HepG2 (cell line): ENCODE data around the gene NEAT1. TPM values are rescaled to one million over a fixed set of nuclear protein-coding genes. Genes with fewer than 3 reads are reported as not detected.

Source experiments
- RBFOX2 ChIP-seq: fragments of 200-400 bp; formaldehyde crosslinking; IDR thresholded peaks from 2 replicates; pipeline ENCODE4 v1.6.1; 2017; ENCODE audit warnings: low read depth, mild to moderate bottlenecking, low read length
- THAP11 ChIP-seq: IDR thresholded peaks from 2 replicates; pipeline ENCODE4 v1.6.1; 2016; ENCODE audit warnings: missing biosample characterization, missing genetic modification reagents
- polyA plus RNA-seq, 8 experiments: library from polyadenylated mRNA; depleted of rRNA in 3 of 8; stranded (reverse) in 7 of 8; unstranded in 1 of 8; fragments of >200 nt; fragmentation: Illumina TruSeq in 4 of 8; extraction: Trizol in 4 of 8; gene quantifications; 2 replicates each; pipeline versions ENCODE4 v1.2.1 to v1.2.3, GENCODE V29; 2011 to 2016; ENCODE audit warnings: low read depth in 4 of 8, missing spikeins in 1 of 8, mixed read lengths in 1 of 8; ENCODE audit not compliant: insufficient read depth in 1 of 8
- total RNA-seq, 5 experiments: library from RNA; depleted of rRNA; stranded (reverse); fragments of >200 nt; fragmentation: Illumina TruSeq; extraction: Trizol; gene quantifications; 2 replicates each; pipeline ENCODE4 v1.2.3, GENCODE V29; 2016; ENCODE audit warnings: low read depth in 1 of 5
- TF ChIP-seq, protein P1 (sequence below): sonication (generic); formaldehyde crosslinking; IDR thresholded peaks from 2 replicates; pipeline ENCODE4 v1.9.0; 2021; ENCODE audit warnings: mild to moderate bottlenecking, missing genetic modification reagents
- TF ChIP-seq, protein P2 (sequence below): sonication (generic); formaldehyde crosslinking; conservative IDR thresholded peaks from 2 replicates; pipeline ENCODE4 v1.4.0; 2020; ENCODE audit warnings: mild to moderate bottlenecking, missing genetic modification reagents, moderate library complexity
- TF ChIP-seq, protein P3 (sequence below): IDR thresholded peaks from 2 replicates; pipeline ENCODE4 v1.6.1; 2016; ENCODE audit warnings: low read depth, control low read depth

Gene NEAT1
- total and polyA plus RNA-seq, 2 of the 13 experiments (the other 11 are each of a cell fraction or from before 2014, with no cell fraction given) = 20.5 to 41.2 TPM

DNA sequence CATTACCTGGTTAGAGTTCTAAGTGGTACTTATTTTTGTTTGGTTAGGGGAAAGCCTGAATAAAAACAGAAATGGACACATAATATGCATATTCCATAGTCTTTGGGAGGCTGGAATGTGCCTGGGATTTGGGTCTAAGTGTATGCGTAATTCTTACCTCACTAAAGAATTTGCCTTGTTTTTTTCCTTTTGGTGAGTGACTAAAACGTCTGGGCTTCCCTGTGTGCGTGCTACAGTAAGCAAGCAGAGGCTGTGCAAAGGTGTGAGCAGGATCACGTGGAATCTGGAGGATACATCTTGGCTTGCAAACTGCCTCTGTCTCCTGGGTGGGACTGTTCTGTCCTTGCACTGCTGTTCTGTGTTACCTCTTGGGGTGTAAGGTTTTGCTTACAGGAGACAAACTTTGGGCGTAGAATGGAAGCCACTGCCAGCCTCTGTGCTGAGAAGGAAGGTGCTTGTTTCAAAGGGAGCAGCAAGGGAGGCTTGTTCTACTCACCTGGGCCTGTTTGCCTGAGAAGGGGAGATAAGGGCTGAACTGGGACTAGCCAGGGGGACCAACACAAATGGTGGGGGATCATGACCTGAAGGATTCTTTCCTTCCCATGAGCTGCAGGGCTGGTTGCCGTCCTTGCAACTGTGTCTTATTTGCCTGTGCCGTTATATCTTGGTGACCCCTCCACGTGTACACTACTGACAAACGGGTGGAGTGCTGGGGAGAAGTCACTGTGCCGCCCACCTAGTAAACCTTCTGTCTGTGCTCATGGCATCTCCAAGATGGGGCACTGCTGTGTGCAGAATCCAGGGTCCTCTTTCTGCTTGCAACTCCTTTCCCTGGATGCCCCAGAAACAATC, 4.5 kb downstream of the NEAT1 start (continued):
- TF ChIP-seq, protein P1, sequence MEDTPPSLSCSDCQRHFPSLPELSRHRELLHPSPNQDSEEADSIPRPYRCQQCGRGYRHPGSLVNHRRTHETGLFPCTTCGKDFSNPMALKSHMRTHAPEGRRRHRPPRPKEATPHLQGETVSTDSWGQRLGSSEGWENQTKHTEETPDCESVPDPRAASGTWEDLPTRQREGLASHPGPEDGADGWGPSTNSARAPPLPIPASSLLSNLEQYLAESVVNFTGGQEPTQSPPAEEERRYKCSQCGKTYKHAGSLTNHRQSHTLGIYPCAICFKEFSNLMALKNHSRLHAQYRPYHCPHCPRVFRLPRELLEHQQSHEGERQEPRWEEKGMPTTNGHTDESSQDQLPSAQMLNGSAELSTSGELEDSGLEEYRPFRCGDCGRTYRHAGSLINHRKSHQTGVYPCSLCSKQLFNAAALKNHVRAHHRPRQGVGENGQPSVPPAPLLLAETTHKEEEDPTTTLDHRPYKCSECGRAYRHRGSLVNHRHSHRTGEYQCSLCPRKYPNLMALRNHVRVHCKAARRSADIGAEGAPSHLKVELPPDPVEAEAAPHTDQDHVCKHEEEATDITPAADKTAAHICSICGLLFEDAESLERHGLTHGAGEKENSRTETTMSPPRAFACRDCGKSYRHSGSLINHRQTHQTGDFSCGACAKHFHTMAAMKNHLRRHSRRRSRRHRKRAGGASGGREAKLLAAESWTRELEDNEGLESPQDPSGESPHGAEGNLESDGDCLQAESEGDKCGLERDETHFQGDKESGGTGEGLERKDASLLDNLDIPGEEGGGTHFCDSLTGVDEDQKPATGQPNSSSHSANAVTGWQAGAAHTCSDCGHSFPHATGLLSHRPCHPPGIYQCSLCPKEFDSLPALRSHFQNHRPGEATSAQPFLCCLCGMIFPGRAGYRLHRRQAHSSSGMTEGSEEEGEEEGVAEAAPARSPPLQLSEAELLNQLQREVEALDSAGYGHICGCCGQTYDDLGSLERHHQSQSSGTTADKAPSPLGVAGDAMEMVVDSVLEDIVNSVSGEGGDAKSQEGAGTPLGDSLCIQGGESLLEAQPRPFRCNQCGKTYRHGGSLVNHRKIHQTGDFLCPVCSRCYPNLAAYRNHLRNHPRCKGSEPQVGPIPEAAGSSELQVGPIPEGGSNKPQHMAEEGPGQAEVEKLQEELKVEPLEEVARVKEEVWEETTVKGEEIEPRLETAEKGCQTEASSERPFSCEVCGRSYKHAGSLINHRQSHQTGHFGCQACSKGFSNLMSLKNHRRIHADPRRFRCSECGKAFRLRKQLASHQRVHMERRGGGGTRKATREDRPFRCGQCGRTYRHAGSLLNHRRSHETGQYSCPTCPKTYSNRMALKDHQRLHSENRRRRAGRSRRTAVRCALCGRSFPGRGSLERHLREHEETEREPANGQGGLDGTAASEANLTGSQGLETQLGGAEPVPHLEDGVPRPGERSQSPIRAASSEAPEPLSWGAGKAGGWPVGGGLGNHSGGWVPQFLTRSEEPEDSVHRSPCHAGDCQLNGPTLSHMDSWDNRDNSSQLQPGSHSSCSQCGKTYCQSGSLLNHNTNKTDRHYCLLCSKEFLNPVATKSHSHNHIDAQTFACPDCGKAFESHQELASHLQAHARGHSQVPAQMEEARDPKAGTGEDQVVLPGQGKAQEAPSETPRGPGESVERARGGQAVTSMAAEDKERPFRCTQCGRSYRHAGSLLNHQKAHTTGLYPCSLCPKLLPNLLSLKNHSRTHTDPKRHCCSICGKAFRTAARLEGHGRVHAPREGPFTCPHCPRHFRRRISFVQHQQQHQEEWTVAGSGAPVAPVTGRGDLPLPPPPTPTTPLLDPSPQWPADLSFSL (CRISPR knock-in tag) = 0 out of 2 replicates have a peak, but pooled peaks have one; percentile 20
- TF ChIP-seq, protein P2, sequence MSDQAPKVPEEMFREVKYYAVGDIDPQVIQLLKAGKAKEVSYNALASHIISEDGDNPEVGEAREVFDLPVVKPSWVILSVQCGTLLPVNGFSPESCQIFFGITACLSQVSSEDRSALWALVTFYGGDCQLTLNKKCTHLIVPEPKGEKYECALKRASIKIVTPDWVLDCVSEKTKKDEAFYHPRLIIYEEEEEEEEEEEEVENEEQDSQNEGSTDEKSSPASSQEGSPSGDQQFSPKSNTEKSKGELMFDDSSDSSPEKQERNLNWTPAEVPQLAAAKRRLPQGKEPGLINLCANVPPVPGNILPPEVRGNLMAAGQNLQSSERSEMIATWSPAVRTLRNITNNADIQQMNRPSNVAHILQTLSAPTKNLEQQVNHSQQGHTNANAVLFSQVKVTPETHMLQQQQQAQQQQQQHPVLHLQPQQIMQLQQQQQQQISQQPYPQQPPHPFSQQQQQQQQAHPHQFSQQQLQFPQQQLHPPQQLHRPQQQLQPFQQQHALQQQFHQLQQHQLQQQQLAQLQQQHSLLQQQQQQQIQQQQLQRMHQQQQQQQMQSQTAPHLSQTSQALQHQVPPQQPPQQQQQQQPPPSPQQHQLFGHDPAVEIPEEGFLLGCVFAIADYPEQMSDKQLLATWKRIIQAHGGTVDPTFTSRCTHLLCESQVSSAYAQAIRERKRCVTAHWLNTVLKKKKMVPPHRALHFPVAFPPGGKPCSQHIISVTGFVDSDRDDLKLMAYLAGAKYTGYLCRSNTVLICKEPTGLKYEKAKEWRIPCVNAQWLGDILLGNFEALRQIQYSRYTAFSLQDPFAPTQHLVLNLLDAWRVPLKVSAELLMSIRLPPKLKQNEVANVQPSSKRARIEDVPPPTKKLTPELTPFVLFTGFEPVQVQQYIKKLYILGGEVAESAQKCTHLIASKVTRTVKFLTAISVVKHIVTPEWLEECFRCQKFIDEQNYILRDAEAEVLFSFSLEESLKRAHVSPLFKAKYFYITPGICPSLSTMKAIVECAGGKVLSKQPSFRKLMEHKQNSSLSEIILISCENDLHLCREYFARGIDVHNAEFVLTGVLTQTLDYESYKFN = no peak
- TF ChIP-seq, protein P3, sequence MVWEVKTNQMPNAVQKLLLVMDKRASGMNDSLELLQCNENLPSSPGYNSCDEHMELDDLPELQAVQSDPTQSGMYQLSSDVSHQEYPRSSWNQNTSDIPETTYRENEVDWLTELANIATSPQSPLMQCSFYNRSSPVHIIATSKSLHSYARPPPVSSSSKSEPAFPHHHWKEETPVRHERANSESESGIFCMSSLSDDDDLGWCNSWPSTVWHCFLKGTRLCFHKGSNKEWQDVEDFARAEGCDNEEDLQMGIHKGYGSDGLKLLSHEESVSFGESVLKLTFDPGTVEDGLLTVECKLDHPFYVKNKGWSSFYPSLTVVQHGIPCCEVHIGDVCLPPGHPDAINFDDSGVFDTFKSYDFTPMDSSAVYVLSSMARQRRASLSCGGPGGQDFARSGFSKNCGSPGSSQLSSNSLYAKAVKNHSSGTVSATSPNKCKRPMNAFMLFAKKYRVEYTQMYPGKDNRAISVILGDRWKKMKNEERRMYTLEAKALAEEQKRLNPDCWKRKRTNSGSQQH (CRISPR knock-in tag) = no peak
- peak; percentile 97 for TF ChIP-seq RBFOX2
- 0 out of 2 replicates have a peak, but pooled peaks have one; percentile 13 for TF ChIP-seq THAP11 (CRISPR knock-in tag)
